GM23248 (cell line): ENCODE results near the gene HUWE1.

Experiments
- EZH2 ChIP-seq: fragments of 200-600 bp; sonication (generic); IDR thresholded peaks from 2 replicates; pipeline ENCODE4 v1.6.1; 2018; ENCODE audit warnings: antibody characterized with exemption, mild to moderate bottlenecking; ENCODE audit not compliant: insufficient read depth, poor library complexity, severe bottlenecking
- EZH2phosphoT487 ChIP-seq: fragments of 200-600 bp; sonication (generic); IDR thresholded peaks from 2 replicates; pipeline ENCODE4 v1.6.1; 2018; ENCODE audit warnings: antibody characterized with exemption, moderate library complexity, mild to moderate bottlenecking, low read depth; ENCODE audit not compliant: insufficient read depth

- TF ChIP-seq EZH2 (no peak), EZH2phosphoT487 (no peak)
These were observed 30.7 kb upstream of the HUWE1 start for GRCh38 chrX:53717205-53717604.
